ENCODE results near the gene MCC.

- TF ChIP-seq EZH2 (IDR thresholded peaks at IDR 0.05; ENCODE audit: insufficient read depth, poor library complexity, severe bottlenecking) = no peak
- TF ChIP-seq EZH2phosphoT487 (IDR thresholded peaks at IDR 0.05; ENCODE audit: insufficient read depth, low read depth) = no peak
These were observed 449.5 kb downstream of the MCC start for GRCh38 chr5:113038714-113039113.
